ENCODE data around the gene DCUN1D2. TPM values are rescaled to one million over a fixed set of nuclear protein-coding genes. Genes with fewer than 3 reads are reported as not detected.
"Not testable (repeated sequence)": the region's sequence is repeated elsewhere in the genome, so short reads cannot be mapped to it uniquely, and the experiment has no call there.

Gene DCUN1D2
- total RNA-seq, 2 donors from 2014 or later: 24.6 to 26.2 TPM

GRCh38 chr13:113450861-113451620, 39.5 kb downstream of the DCUN1D2 start:
- not testable (repeated sequence) for H3K4me1 Mint-ChIP-seq (ENCODE audit: low read depth); H3K9me3 Mint-ChIP-seq; H3K27ac Mint-ChIP-seq; DNase-seq; H3K36me3 Mint-ChIP-seq (ENCODE audit: insufficient read depth in 2 of 2); ATAC-seq (replicated peaks in 1 of 2); H3K27me3 Mint-ChIP-seq (ENCODE audit: low read depth); H3K4me3 Mint-ChIP-seq

DNA sequence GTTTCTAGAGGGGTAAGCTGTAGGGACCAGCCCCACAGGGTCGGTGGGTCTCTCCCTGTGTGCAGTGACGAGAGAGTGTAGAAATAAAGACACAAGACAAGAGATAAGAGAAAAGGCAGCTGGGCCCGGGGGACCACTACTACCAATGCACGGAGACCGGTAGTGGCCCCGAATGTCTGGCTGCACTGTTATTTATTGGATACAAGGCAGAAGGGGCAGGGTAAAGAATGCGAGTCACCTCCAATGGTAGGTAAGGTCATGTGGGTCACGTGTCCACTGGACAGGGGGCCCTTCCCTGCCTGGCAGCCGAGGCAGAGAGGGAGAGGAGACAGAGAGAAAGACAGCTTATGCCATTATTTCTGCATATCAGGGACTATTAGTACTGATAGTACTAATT, 40.2 kb downstream of the DCUN1D2 start:
- H3K36me3 Mint-ChIP-seq (ENCODE audit: insufficient read depth in 2 of 2); H3K27ac Mint-ChIP-seq; DNase-seq; H3K27me3 Mint-ChIP-seq (ENCODE audit: low read depth); ATAC-seq (replicated peaks in 1 of 2); H3K4me1 Mint-ChIP-seq (ENCODE audit: low read depth); H3K9me3 Mint-ChIP-seq: not testable (repeated sequence)
- H3K4me3 Mint-ChIP-seq: peak overlapping the region in 1 of 2 donors; percentile 78

DNA sequence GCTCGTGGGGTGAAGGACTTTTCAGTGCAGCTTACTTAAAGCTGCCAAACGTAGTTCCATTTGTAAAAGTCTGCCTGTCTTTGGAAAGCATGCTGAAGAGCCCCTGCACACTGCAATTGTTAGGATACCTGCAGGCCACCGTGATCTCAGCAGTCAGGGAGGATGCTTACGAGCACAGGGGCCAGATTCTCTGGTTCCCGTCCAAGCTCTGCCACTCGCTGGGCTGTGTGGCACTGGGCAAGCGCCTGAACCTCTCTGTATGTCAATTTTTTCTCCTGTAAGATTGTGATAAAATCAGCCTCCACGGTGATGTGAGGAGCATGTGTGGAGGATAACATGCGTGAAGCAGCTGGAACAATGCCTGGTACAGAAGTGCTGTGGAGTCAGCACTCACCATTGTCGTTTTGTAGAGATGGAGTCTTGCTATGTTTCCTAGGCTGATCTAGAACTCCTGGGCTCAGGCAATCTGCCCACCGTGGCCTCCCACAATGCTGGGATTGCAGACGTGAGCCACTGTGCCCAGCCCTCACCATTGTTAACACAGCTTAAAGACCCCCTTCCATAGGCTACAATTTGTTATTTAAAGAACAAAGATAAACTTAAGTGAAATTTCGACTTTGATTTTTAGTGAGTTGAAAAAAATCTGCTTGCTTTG, 40.7 kb downstream of the DCUN1D2 start:
- Mint-ChIP-seq H3K4me3 (peak overlapping the region; percentile 22 to 78), H3K4me1 (ENCODE audit: low read depth) (peaks cover 7% of the 10 kb centered on the region), H3K36me3 (ENCODE audit: insufficient read depth in 2 of 2) (no peaks in the 10 kb centered on the region), H3K9me3 (no peaks in the 10 kb centered on the region), H3K27ac (no peak overlapping the region), H3K27me3 (ENCODE audit: low read depth) (no peaks in the 10 kb centered on the region)
- DNase-seq: no peak
- ATAC-seq (replicated peaks in 1 of 2): no peak

- Mint-ChIP-seq H3K27me3 (ENCODE audit: low read depth) (no peaks in the 10 kb centered on the region), H3K36me3 (ENCODE audit: insufficient read depth in 2 of 2) (no peaks in the 10 kb centered on the region), H3K4me1 (ENCODE audit: low read depth) (peaks cover 7% of the 10 kb centered on the region), H3K9me3 (no peaks in the 10 kb centered on the region), H3K4me3 (peak overlapping the region; percentile 43 to 78), H3K27ac (no peak overlapping the region)
- peak; percentile 74 to 89 for ATAC-seq (replicated peaks in 1 of 2)
- DNase-seq: peak; percentile 6 to 72
Observed at GRCh38 chr13:113448885-113449692, 41.4 kb downstream of the DCUN1D2 start.

DNA sequence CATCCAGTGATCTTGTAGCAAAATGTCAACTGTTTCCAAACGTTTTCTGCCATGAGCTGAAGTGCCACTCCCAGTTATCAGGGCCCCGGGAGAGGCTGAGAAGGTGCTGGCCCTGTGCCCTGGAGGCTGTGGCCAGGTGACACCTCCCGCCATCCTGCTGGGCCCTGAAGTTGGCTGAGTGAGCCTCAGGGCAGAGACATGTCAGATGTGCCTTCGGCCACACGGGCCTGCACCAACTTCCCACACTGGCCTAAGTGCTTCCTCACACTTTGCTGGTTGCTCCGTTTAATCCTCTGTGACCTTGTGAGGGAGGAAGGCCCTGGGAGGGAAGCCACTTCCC, 42.0 kb downstream of the DCUN1D2 start:
- DNase-seq: no peak
- no peaks in the 10 kb centered on the region for H3K27me3 Mint-ChIP-seq (ENCODE audit: low read depth)
- H3K9me3 Mint-ChIP-seq: no peaks in the 10 kb centered on the region
- no peak for ATAC-seq (replicated peaks in 1 of 2)
- H3K4me1 Mint-ChIP-seq (ENCODE audit: low read depth): peaks cover 7% of the 10 kb centered on the region
- no peaks in the 10 kb centered on the region for H3K36me3 Mint-ChIP-seq (ENCODE audit: insufficient read depth in 2 of 2)
- H3K27ac Mint-ChIP-seq: no peak overlapping the region
- peak overlapping the region; percentile 43 to 78 for H3K4me3 Mint-ChIP-seq

DNA sequence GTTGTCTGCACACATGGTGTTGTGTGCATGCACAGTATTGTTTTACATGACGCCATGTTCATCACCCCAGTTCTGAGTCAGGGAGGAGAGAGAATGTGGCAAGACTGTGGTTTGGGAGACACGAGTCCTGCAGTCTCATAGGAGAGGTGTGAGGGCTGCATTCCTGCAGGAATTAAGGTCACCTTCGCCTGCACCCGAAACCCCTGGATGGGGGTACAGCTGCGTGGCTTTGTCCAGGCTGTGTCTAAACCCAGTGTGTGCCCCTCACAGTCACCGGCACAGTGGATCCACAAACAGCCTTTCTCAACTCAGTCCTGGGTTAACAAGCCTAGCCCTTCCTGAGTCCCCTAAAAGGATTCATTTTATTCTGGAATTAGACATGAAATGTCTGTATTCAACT, 42.9 kb downstream of the DCUN1D2 start:
- H3K27ac Mint-ChIP-seq: no peak overlapping the region
- H3K4me1 Mint-ChIP-seq (ENCODE audit: low read depth): peaks cover 7% of the 10 kb centered on the region
- H3K9me3 Mint-ChIP-seq: no peaks in the 10 kb centered on the region
- H3K27me3 Mint-ChIP-seq (ENCODE audit: low read depth): no peaks in the 10 kb centered on the region
- ATAC-seq (replicated peaks in 1 of 2) (no peak), DNase-seq (no peak)
- H3K4me3 Mint-ChIP-seq: no peak overlapping the region
- H3K36me3 Mint-ChIP-seq (ENCODE audit: insufficient read depth in 2 of 2): peaks cover 0 to 2% of the 10 kb centered on the region in 2 donors

DNA sequence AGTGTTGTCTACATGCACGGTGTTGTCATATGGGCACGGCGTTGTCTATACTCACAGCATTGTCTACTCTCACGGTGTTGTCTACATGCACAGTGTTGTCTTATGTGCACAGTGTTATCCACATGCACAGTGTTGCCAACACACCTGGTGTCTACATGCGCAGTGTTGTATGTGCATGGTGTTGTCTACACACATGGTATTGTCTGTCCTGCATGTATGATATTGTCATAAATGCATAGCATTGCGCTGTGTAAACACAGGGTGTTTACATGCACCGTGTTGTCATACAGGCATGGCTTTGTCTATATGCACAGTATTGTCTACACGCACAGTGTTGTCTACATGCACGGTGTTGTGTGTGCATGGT, 44.0 kb downstream of the DCUN1D2 start:
- ATAC-seq (replicated peaks in 1 of 2) (no peak), DNase-seq (no peak)
- H3K36me3 Mint-ChIP-seq (ENCODE audit: insufficient read depth in 2 of 2): peaks cover 2% of the 10 kb centered on the region in 2 donors
- no peaks in the 10 kb centered on the region for H3K27me3 Mint-ChIP-seq (ENCODE audit: low read depth)
- H3K4me1 Mint-ChIP-seq (ENCODE audit: low read depth): peaks cover 7% of the 10 kb centered on the region
- H3K27ac Mint-ChIP-seq: no peak overlapping the region
- no peaks in the 10 kb centered on the region for H3K9me3 Mint-ChIP-seq
- no peak overlapping the region for H3K4me3 Mint-ChIP-seq

DNA sequence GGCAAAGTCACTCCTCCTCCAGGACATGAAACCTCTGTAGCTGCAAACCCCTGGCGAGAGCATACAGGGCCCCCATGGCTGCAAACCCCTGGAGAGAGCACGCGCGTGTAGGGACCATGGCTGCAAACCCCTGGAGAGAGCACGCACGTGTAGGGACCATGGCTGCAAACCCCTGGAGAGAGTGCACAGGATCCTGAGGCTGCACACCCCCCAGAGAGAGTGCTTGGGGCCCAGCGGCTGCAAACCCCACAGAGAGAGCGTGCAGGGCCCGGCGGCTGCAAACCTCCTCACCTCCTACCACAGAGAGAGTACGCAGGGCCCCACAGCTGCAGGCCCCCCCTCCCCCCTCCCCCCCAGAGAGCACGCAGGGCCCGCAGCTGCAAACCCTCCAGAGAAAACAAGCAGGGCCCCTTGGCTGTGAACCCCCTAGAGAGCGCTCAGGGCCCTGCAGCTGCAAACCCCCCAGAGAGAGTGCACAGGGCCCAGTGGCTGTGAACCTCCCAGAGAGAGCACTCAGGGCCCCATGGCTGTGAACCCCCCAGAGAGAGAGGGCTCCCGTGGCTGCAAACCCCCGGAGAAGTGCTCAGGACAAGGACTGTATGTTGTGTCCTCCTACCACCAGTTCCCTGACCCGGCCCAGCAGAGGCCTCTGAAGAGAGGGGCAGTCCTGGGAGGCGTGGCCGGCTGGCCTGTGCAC, 44.6 kb downstream of the DCUN1D2 start:
- H3K9me3 Mint-ChIP-seq: peaks cover 0 to 2% of the 10 kb centered on the region in 2 donors
- no peak overlapping the region for H3K4me3 Mint-ChIP-seq
- ATAC-seq (replicated peaks in 1 of 2) (no peak), DNase-seq (no peak)
- H3K27me3 Mint-ChIP-seq (ENCODE audit: low read depth): no peaks in the 10 kb centered on the region
- H3K4me1 Mint-ChIP-seq (ENCODE audit: low read depth): peaks cover 7% of the 10 kb centered on the region
- peaks cover 2% of the 10 kb centered on the region in 2 donors for H3K36me3 Mint-ChIP-seq (ENCODE audit: insufficient read depth in 2 of 2)
- no peak overlapping the region for H3K27ac Mint-ChIP-seq

GRCh38 chr13:113443991-113444390, 46.5 kb downstream of the DCUN1D2 start:
- ATAC-seq (replicated peaks in 1 of 2) (no peak), DNase-seq (no peak)
- H3K36me3 Mint-ChIP-seq (ENCODE audit: insufficient read depth in 2 of 2): peaks cover 2% of the 10 kb centered on the region in 2 donors
- no peak overlapping the region for H3K4me3 Mint-ChIP-seq
- no peak overlapping the region for H3K27ac Mint-ChIP-seq
- H3K4me1 Mint-ChIP-seq (ENCODE audit: low read depth): no peaks in the 10 kb centered on the region
- H3K9me3 Mint-ChIP-seq: peaks cover 0 to 2% of the 10 kb centered on the region in 2 donors
- no peaks in the 10 kb centered on the region for H3K27me3 Mint-ChIP-seq (ENCODE audit: low read depth)

GRCh38 chr13:113442985-113443362, 47.5 kb downstream of the DCUN1D2 start:
- no peak overlapping the region for H3K27ac Mint-ChIP-seq
- H3K4me1 Mint-ChIP-seq (ENCODE audit: low read depth): no peaks in the 10 kb centered on the region
- no peak for DNase-seq
- ATAC-seq (replicated peaks in 1 of 2): no peak
- H3K9me3 Mint-ChIP-seq: peaks cover 0 to 2% of the 10 kb centered on the region in 2 donors
- H3K36me3 Mint-ChIP-seq (ENCODE audit: insufficient read depth in 2 of 2): peaks cover 2% of the 10 kb centered on the region in 2 donors
- H3K27me3 Mint-ChIP-seq (ENCODE audit: low read depth): no peaks in the 10 kb centered on the region
- no peak overlapping the region for H3K4me3 Mint-ChIP-seq

DNA sequence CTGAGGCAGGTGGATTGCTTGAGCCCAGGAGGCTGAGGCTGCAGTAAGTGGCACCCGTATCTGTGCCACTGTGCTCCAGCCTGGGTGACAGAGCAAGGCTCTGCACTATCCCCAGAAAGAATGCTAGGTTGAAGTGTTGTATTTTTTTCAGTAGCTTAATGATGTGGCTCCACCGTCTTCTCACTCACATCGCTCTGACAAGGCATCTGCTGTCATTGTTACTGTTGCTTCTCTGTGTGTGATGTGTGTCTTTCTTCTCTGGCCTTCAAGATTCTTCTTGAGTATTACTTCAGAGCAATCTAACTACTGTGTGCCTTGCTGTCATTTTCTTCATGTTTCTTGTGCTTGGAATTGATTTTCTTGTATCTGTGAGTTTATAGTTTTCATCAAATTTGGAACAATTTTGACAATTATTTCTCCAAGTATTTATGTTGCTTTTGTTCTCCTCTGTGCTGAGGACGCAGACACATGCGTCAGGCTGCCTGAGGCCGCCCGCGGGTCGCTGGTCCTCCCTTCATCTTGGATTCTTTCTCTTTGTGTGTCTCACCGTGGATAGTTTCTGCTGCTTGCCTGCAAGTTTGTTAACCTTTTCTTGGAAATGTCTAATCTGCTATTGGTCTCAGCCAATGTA, 48.0 kb downstream of the DCUN1D2 start:
- H3K27ac Mint-ChIP-seq: no peak overlapping the region
- H3K27me3 Mint-ChIP-seq (ENCODE audit: low read depth): no peaks in the 10 kb centered on the region
- H3K4me1 Mint-ChIP-seq (ENCODE audit: low read depth): no peaks in the 10 kb centered on the region
- H3K4me3 Mint-ChIP-seq: no peak overlapping the region
- ATAC-seq (replicated peaks in 1 of 2) (no peak), DNase-seq (no peak)
- H3K9me3 Mint-ChIP-seq: peaks cover 0 to 2% of the 10 kb centered on the region in 2 donors
- peaks cover 2% of the 10 kb centered on the region in 2 donors for H3K36me3 Mint-ChIP-seq (ENCODE audit: insufficient read depth in 2 of 2)

GRCh38 chr13:113441661-113442060, 48.9 kb downstream of the DCUN1D2 start:
- no peak overlapping the region for H3K4me3 Mint-ChIP-seq
- no peaks in the 10 kb centered on the region for H3K27me3 Mint-ChIP-seq (ENCODE audit: low read depth)
- H3K4me1 Mint-ChIP-seq (ENCODE audit: low read depth): no peaks in the 10 kb centered on the region
- H3K9me3 Mint-ChIP-seq: peaks cover 0 to 2% of the 10 kb centered on the region in 2 donors
- no peak overlapping the region for H3K27ac Mint-ChIP-seq
- peaks cover 2% of the 10 kb centered on the region in 2 donors for H3K36me3 Mint-ChIP-seq (ENCODE audit: insufficient read depth in 2 of 2)
- ATAC-seq (replicated peaks in 1 of 2) (no peak), DNase-seq (no peak)

All from activated T-cell treated with anti-CD3 and anti-CD28 coated beads, Interleukin-2, amount 50 U/mL, for 72 hours (primary cell).